Measurements from ENCODE around the gene ARID3A.

DNA sequence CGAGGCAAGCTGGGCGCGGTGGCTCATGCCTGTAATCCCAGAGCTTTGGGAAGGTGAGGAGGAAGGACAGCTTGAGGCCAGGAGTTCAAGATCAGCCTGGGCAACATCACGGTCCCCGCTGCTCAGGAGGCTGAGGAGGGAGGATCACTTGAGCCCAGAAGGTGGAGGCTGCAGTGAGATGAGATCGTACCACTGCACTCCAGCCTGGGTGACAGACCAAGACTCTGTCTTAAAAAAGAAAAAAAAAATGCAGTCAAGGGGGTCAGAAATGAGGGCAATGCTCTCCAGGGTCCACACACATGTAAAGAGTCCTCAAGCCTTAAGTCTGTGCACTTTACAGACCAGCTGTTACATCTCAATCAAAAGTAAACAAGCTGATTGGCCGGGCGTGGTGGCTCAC lies 21.3 kb upstream of the ARID3A start:
- TF ChIP-seq CTCF (IDR thresholded peaks at IDR 0.05), result no peak
- TF ChIP-seq POLR2A (IDR thresholded peaks at IDR 0.05), result no peak

Measured in Peyer's patch (tissue), 4 donors.